GM23248 (cell line): Measurements from ENCODE around the gene ATP9A. TPM values are rescaled to one million over a fixed set of nuclear protein-coding genes. Genes with fewer than 3 reads are reported as not detected.

Experiments
- DNase-seq: peaks from one replicate; pipeline ENCODE4 v3.0.0-alpha.2; 2015
- H2AFZ ChIP-seq: fragments of 200-600 bp; sonication (generic); 2 replicates; pipeline ENCODE4 v1.6.1; 2016; ENCODE audit warnings: antibody characterized with exemption
- H3F3A ChIP-seq: fragments of 200-600 bp; sonication (generic); 2 replicates; pipeline ENCODE4 v1.6.1; 2016; ENCODE audit warnings: mild to moderate bottlenecking, antibody characterized with exemption, mixed run types; ENCODE audit not compliant: insufficient read depth
- H3K27ac ChIP-seq: fragments of 200-600 bp; sonication (generic); 2 replicates; pipeline ENCODE4 v1.5.1; 2016; ENCODE audit warnings: mild to moderate bottlenecking
- H3K27me3 ChIP-seq: fragments of 200-600 bp; sonication (generic); replicated peaks from 2 replicates; pipeline ENCODE4 v1.6.1; 2016; ENCODE audit warnings: mild to moderate bottlenecking; ENCODE audit not compliant: insufficient read depth
- H3K36me3 ChIP-seq: fragments of 200-600 bp; sonication (generic); 2 replicates; pipeline ENCODE4 v1.6.1; 2016; ENCODE audit warnings: low read depth, mild to moderate bottlenecking
- H3K4me1 ChIP-seq: fragments of 200-600 bp; sonication (generic); 2 replicates; pipeline ENCODE4 v1.6.1; 2016; ENCODE audit warnings: mild to moderate bottlenecking; ENCODE audit not compliant: insufficient read depth
- H3K4me2 ChIP-seq: fragments of 200-600 bp; sonication (generic); one replicate; pipeline ENCODE4 v1.6.1; 2016; ENCODE audit warnings: mild to moderate bottlenecking; ENCODE audit not compliant: unreplicated experiment
- H3K4me3 ChIP-seq: fragments of 200-600 bp; sonication (generic); 2 replicates; pipeline ENCODE4 v1.5.1; 2016; ENCODE audit warnings: mild to moderate bottlenecking
- H3K79me2 ChIP-seq: fragments of 200-600 bp; sonication (generic); 2 replicates; pipeline ENCODE4 v1.6.1; 2016; ENCODE audit warnings: mild to moderate bottlenecking; ENCODE audit not compliant: insufficient read depth
- H3K9ac ChIP-seq: fragments of 200-600 bp; sonication (generic); 2 replicates; pipeline ENCODE4 v1.6.1; 2016; ENCODE audit warnings: mild to moderate bottlenecking
- H3K9me2 ChIP-seq: fragments of 200-600 bp; sonication (generic); 2 replicates; pipeline ENCODE4 v1.6.1; 2016; ENCODE audit warnings: mixed run types, mild to moderate bottlenecking, moderate library complexity; ENCODE audit not compliant: insufficient read depth
- H3K9me3 ChIP-seq: fragments of 200-600 bp; sonication (generic); one replicate; pipeline ENCODE4 v1.6.1; 2017; ENCODE audit warnings: low read depth
- H4K20me1 ChIP-seq: fragments of 200-600 bp; sonication (generic); 2 replicates; pipeline ENCODE4 v1.6.0; 2016; ENCODE audit not compliant: insufficient read depth
- EZH2 ChIP-seq: fragments of 200-600 bp; sonication (generic); IDR thresholded peaks from 2 replicates; pipeline ENCODE4 v1.6.1; 2018; ENCODE audit warnings: antibody characterized with exemption, mild to moderate bottlenecking; ENCODE audit not compliant: insufficient read depth, poor library complexity, severe bottlenecking
- EZH2phosphoT487 ChIP-seq: fragments of 200-600 bp; sonication (generic); IDR thresholded peaks from 2 replicates; pipeline ENCODE4 v1.6.1; 2018; ENCODE audit warnings: antibody characterized with exemption, moderate library complexity, mild to moderate bottlenecking, low read depth; ENCODE audit not compliant: insufficient read depth
- WGBS, 2 experiments: methylation state at CpG; one replicate each; pipeline ENCODE4 v1.1.6; 2015 to 2017; ENCODE audit warnings: low lambda C conversion rate in 2 of 2, low coverage in 1 of 2; ENCODE audit errors: missing lambda C conversion rate in 2 of 2; 5-methylcytosine and 5-hydroxymethylcytosine counted together
- in situ Hi-C: fragments of 300-500 bp; cut with MboI; formaldehyde crosslinking; loops from 2 replicates; pipeline ENCODE4 v1.15.0; 2020
- polyA plus RNA-seq: library from polyadenylated mRNA; unstranded; fragments of >200 nt; fragmentation: Nextera tagmentation; extraction: Ambion mirVana; gene quantifications from 2 replicates; pipeline ENCODE4 v1.2.1, GENCODE V29; 2016
- total RNA-seq: library from RNA; depleted of rRNA; stranded (reverse); fragments of >200 nt; shearing (Covaris generic); gene quantifications from 2 replicates; pipeline ENCODE4 v1.2.3, GENCODE V29; 2014

Gene ATP9A
- total and polyA plus RNA-seq, 2 experiments from 2014 or later = 6.9 to 15.9 TPM

GRCh38 chr20:51799401-51799860 is 31.2 kb upstream of the ATP9A start:
- no peak overlapping the region for H3K27ac ChIP-seq
- no peak overlapping the region for H2AFZ ChIP-seq
- 61 to 64% methylated on average over 10 of the region's 10 CpGs for WGBS, 2 experiments
- no peaks in the 10 kb centered on the region for H3K9me3 ChIP-seq
- TF ChIP-seq EZH2 = no peak
- TF ChIP-seq EZH2phosphoT487 = no peak
- H3F3A ChIP-seq = 0 out of 2 replicates have a peak, but pooled peaks cover 10% of the 10 kb centered on the region
- H3K36me3 ChIP-seq = no peaks in the 10 kb centered on the region
- 0 out of 2 replicates have a peak, but pooled peaks cover 5% of the 10 kb centered on the region for H3K4me1 ChIP-seq
- no peak overlapping the region for H3K4me2 ChIP-seq
- H3K79me2 ChIP-seq = no peaks in the 10 kb centered on the region
- H3K9ac ChIP-seq = no peak overlapping the region
- H3K4me3 ChIP-seq = no peak overlapping the region
- H4K20me1 ChIP-seq = no peaks in the 10 kb centered on the region
- no peaks in the 10 kb centered on the region for H3K9me2 ChIP-seq
- H3K27me3 ChIP-seq = peaks cover 40% of the 10 kb centered on the region
- in situ Hi-C loops = loop anchor here (25.0 kb wide), 1 partner anchor 812 kb away; no protein-coding TSS in a partner anchor
- DNase-seq = no peak

- DNase-seq = no peak
- H3K36me3 ChIP-seq = no peaks in the 10 kb centered on the region
- no peaks in the 10 kb centered on the region for H4K20me1 ChIP-seq
- no peak for TF ChIP-seq EZH2
- TF ChIP-seq EZH2phosphoT487 = no peak
- H3K9me3 ChIP-seq = no peaks in the 10 kb centered on the region
- H3K27ac ChIP-seq = no peak overlapping the region
- H3K9me2 ChIP-seq = no peaks in the 10 kb centered on the region
- H3K4me2 ChIP-seq = no peak overlapping the region
- H3K4me3 ChIP-seq = no peak overlapping the region
- no peaks in the 10 kb centered on the region for H3K4me1 ChIP-seq
- H3K79me2 ChIP-seq = no peaks in the 10 kb centered on the region
- H3F3A ChIP-seq = no peaks in the 10 kb centered on the region
- 52 to 58% methylated on average over 3 of the region's 3 CpGs for WGBS, 2 experiments
- no peak overlapping the region for H2AFZ ChIP-seq
- in situ Hi-C loops = loop anchor here (25.0 kb wide), 1 partner anchor 810 kb away; no protein-coding TSS in a partner anchor
- H3K27me3 ChIP-seq = peaks cover 36% of the 10 kb centered on the region
- no peak overlapping the region for H3K9ac ChIP-seq
Observed at GRCh38 chr20:51797357-51798025, 29.3 kb upstream of the ATP9A start.

GRCh38 chr20:51796340-51796739 is 28.1 kb upstream of the ATP9A start:
- no peak overlapping the region for H3K4me3 ChIP-seq
- H3K4me1 ChIP-seq = no peaks in the 10 kb centered on the region
- H3K4me2 ChIP-seq = no peak overlapping the region
- no peak overlapping the region for H3K9ac ChIP-seq
- H3K27ac ChIP-seq = no peak overlapping the region
- 89 to 92% methylated on average over 3 of the region's 3 CpGs for WGBS, 2 experiments
- H3K79me2 ChIP-seq = no peaks in the 10 kb centered on the region
- in situ Hi-C loops = loop anchor here (25.0 kb wide), 1 partner anchor 809 kb away; no protein-coding TSS in a partner anchor
- no peaks in the 10 kb centered on the region for H3K36me3 ChIP-seq
- no peak overlapping the region for H2AFZ ChIP-seq
- H3F3A ChIP-seq = no peaks in the 10 kb centered on the region
- H3K9me2 ChIP-seq = no peaks in the 10 kb centered on the region
- no peaks in the 10 kb centered on the region for H3K9me3 ChIP-seq
- DNase-seq = no peak
- peaks cover 27% of the 10 kb centered on the region for H3K27me3 ChIP-seq
- TF ChIP-seq EZH2phosphoT487 (no peak), EZH2 (no peak)
- no peaks in the 10 kb centered on the region for H4K20me1 ChIP-seq

GRCh38 chr20:51792960-51793359 is 24.8 kb upstream of the ATP9A start:
- TF ChIP-seq EZH2 = no peak
- no peak for TF ChIP-seq EZH2phosphoT487
- Histone ChIP-seq H3K27ac (no peak overlapping the region), H3K36me3 (no peaks in the 10 kb centered on the region), H3K9ac (no peak overlapping the region), H2AFZ (no peak overlapping the region), H3K4me2 (no peak overlapping the region), H3K4me3 (no peak overlapping the region), H3K27me3 (no peaks in the 10 kb centered on the region), H3K79me2 (no peaks in the 10 kb centered on the region), H3K4me1 (no peaks in the 10 kb centered on the region), H3F3A (no peaks in the 10 kb centered on the region), H3K9me3 (no peaks in the 10 kb centered on the region), H3K9me2 (no peaks in the 10 kb centered on the region), H4K20me1 (no peaks in the 10 kb centered on the region)
- WGBS, 2 experiments = 80 to 84% methylated on average over 7 of the region's 7 CpGs
- no peak for DNase-seq
- in situ Hi-C loops = loop anchor here (25.0 kb wide), 1 partner anchor 806 kb away; no protein-coding TSS in a partner anchor
